Measurements from ENCODE around the gene C1orf198. TPM values are rescaled to one million over a fixed set of nuclear protein-coding genes. Genes with fewer than 3 reads are reported as not detected.

C1orf198 gene
- total RNA-seq, 2 experiments from 2014 or later: 6.2 to 6.9 TPM

Other genes starting within 250 kb of the C1orf198 start
- gene COG2, start 226.0 kb downstream of the C1orf198 start, total RNA-seq: 10 to 100 TPM; 26.1 to 27.6 TPM
- gene AGT, start 154.4 kb downstream of the C1orf198 start, total RNA-seq: not detected
- not detected for gene CAPN9, start 121.1 kb downstream of the C1orf198 start, total RNA-seq
- gene TTC13, start 110.3 kb upstream of the C1orf198 start, total RNA-seq: 10 to 100 TPM; 13.4 to 15.5 TPM
- 10 to 100 TPM; 15.2 to 15.3 TPM for gene ARV1, start 110.6 kb upstream of the C1orf198 start, total RNA-seq
- 10 to 100 TPM; 11.1 to 14.2 TPM for gene FAM89A, start 171.7 kb upstream of the C1orf198 start, total RNA-seq

Measured in activated CD8-positive, alpha-beta T cell treated with anti-CD3 and anti-CD28 coated beads for 36 hours (primary cell).